PC-9 (cell line): ENCODE data around the gene EEF1B2. TPM values are rescaled to one million over a fixed set of nuclear protein-coding genes. Genes with fewer than 3 reads are reported as not detected.
A peak's percentile ranks its signal among the peaks of the same experiment; 100 is the strongest.
"Not testable (repeated sequence)": the region's sequence is repeated elsewhere in the genome, so short reads cannot be mapped to it uniquely, and the experiment has no call there.

Experiments
- BruUV-seq: library from RNA; stranded (reverse); fragments of 400-500 nt; replicated peaks from 2 replicates; lab custom pipeline; 2021; lab: Mats Ljungman, UMichigan
- CTCF ChIA-PET: fragments of 300-600 bp; sonication (Branson Sonifier 250); formaldehyde crosslinking; loops from one replicate; lab custom pipeline; 2022; ENCODE audit warnings: antibody characterized with exemption; lab: Charles Lee
- POLR2A ChIA-PET: fragments of 300-600 bp; sonication (Branson Sonifier 250); formaldehyde crosslinking; loops from one replicate; lab custom pipeline; 2022; ENCODE audit warnings: antibody characterized with exemption; ENCODE audit not compliant: unreplicated experiment; lab: Charles Lee
- DNase-seq, 2 experiments: peaks; one replicate each; pipeline versions ENCODE4 v3.0.0 to v3.0.0-alpha.2; 2015 to 2022; ENCODE audit warnings: mixed read lengths in 1 of 2
- H2AFZ ChIP-seq: fragments of 200-600 bp; sonication (generic); 2 replicates; pipeline ENCODE4 v1.8.1; 2017; ENCODE audit warnings: antibody characterized with exemption
- H3F3A ChIP-seq: fragments of 200-600 bp; sonication (generic); 2 replicates; pipeline ENCODE4 v1.8.1; 2017; ENCODE audit warnings: antibody characterized with exemption, mild to moderate bottlenecking, low read depth; ENCODE audit not compliant: insufficient read depth
- H3K27ac ChIP-seq: fragments of 200-600 bp; sonication (generic); 2 replicates; pipeline ENCODE4 v1.6.1; 2016; ENCODE audit warnings: mixed run types
- H3K27me3 ChIP-seq: fragments of 200-600 bp; sonication (generic); 2 replicates; pipeline ENCODE4 v1.6.1; 2016; ENCODE audit warnings: low read depth, mixed run types; ENCODE audit not compliant: insufficient read depth
- H3K36me3 ChIP-seq: fragments of 200-600 bp; sonication (generic); 2 replicates; pipeline ENCODE4 v1.6.1; 2016; ENCODE audit warnings: low read depth, mixed run types
- H3K4me1 ChIP-seq: fragments of 200-600 bp; sonication (generic); replicated peaks from 2 replicates; pipeline ENCODE4 v1.6.1; 2016; ENCODE audit warnings: mixed run types; ENCODE audit not compliant: insufficient read depth
- H3K4me2 ChIP-seq: fragments of 200-600 bp; sonication (generic); 2 replicates; pipeline ENCODE4 v1.6.1; 2017; ENCODE audit warnings: mixed run types
- H3K4me3 ChIP-seq: fragments of 200-600 bp; sonication (generic); 2 replicates; pipeline ENCODE4 v1.6.1; 2016; ENCODE audit warnings: mixed run types
- H3K79me2 ChIP-seq: fragments of 200-600 bp; sonication (generic); 2 replicates; pipeline ENCODE4 v1.6.1; 2017; ENCODE audit warnings: low read depth, mixed run types
- H3K9me2 ChIP-seq: fragments of 200-600 bp; sonication (generic); 2 replicates; pipeline ENCODE4 v1.8.1; 2017; ENCODE audit warnings: mild to moderate bottlenecking; ENCODE audit not compliant: insufficient read depth
- H3K9me3 ChIP-seq: fragments of 200-600 bp; sonication (generic); 2 replicates; pipeline ENCODE4 v1.8.1; 2016; ENCODE audit warnings: low read depth; ENCODE audit not compliant: insufficient read depth
- H4K20me1 ChIP-seq: fragments of 200-600 bp; sonication (generic); 2 replicates; pipeline ENCODE4 v1.8.1; 2017; ENCODE audit not compliant: insufficient read depth
- CTCF ChIP-seq: fragments of 200-600 bp; sonication (generic); conservative IDR thresholded peaks from 2 replicates; pipeline ENCODE4 v1.6.1; 2017; ENCODE audit warnings: mixed run types, antibody characterized with exemption, mild to moderate bottlenecking, moderate library complexity
- EZH2 ChIP-seq: fragments of 200-600 bp; sonication (generic); IDR thresholded peaks from 2 replicates; pipeline ENCODE4 v1.8.0; 2017; ENCODE audit warnings: antibody characterized with exemption, low read depth
- intact Hi-C: fragments of 100-400 bp; cut with micrococcal nuclease; formaldehyde crosslinking; loops from one replicate; pipeline ENCODE4 v1.10.0; 2022; ENCODE audit not compliant: unreplicated experiment
- total RNA-seq: library from RNA; stranded (reverse); gene quantifications from 2 replicates; pipeline ENCODE4 v1.2.3, GENCODE V29; 2021

Gene EEF1B2
- total RNA-seq, 1 experiment from 2014 or later = 367 TPM

DNA sequence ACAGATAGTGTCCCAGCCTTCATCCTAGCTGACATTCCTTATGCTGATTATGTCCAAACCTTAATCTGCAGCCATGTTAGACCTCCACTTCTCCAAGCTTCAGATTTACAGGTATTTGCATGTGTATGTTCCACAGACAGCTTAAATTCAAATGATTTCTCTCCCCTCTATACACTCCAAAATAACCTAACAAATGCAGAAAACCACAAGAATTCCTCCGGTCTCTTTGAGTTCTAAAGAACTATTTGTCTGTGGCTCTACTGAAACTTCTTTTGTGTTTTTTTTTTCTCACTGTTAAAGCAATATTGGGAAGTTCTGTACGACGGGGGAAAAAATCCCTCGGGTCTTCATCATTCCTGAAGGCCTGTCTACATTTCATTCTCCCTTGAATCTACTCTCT, 9.1 kb upstream of the EEF1B2 start:
- no TSS peak for BruUV-seq
- Histone ChIP-seq H2AFZ (no peak overlapping the region), H3K4me1 (no peaks in the 10 kb centered on the region), H3K4me3 (no peak overlapping the region), H3K4me2 (no peak overlapping the region), H3K9me2 (no peaks in the 10 kb centered on the region), H3K79me2 (peaks cover 20% of the 10 kb centered on the region), H3K9me3 (no peaks in the 10 kb centered on the region), H3K36me3 (no peaks in the 10 kb centered on the region), H4K20me1 (0 out of 2 replicates have a peak, but pooled peaks cover 4% of the 10 kb centered on the region), H3K27me3 (no peaks in the 10 kb centered on the region), H3K27ac (no peak overlapping the region), H3F3A (no peaks in the 10 kb centered on the region)
- intact Hi-C loops = loop anchor here (10.0 kb wide), 1 partner anchor 614 kb away; the partner anchor contains the start of genes FASTKD2 and MDH1B
- ChIA-PET CTCF (no interaction called here), POLR2A (no interaction called here)
- TF ChIP-seq CTCF (no peak), EZH2 (no peak)
- DNase-seq = no peak

DNA sequence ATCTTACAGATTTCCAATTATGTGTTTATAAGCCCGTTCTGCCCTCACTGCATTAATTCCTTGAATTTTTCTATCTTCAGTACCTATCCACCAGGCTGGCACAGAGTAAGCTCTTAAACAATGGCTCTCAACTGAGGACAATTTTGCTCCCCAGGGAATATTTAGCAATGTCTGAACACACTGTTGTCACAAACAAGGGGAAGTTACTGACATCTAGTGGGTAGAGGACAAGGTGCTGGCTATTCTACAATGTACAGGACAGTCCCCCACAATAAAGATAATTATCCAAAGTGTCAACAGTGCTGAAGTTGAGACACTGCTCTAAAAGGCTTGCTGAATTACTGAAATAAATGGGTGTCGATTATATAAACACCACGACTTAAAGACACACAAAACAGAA, 5.5 kb upstream of the EEF1B2 start:
- Histone ChIP-seq H2AFZ (no peak overlapping the region), H3K4me2 (no peak overlapping the region), H3K27ac (no peak overlapping the region), H3K27me3 (no peaks in the 10 kb centered on the region), H3F3A (no peaks in the 10 kb centered on the region), H3K79me2 (peaks cover 53% of the 10 kb centered on the region), H3K9me2 (no peaks in the 10 kb centered on the region), H3K36me3 (no peaks in the 10 kb centered on the region; the same call in 1 of the 2 replicates), H4K20me1 (0 out of 2 replicates have a peak, but pooled peaks cover 4% of the 10 kb centered on the region), H3K4me3 (no peak overlapping the region), H3K4me1 (peaks cover 7% of the 10 kb centered on the region; the same call in 1 of the 2 replicates), H3K9me3 (no peaks in the 10 kb centered on the region)
- DNase-seq = no peak
- intact Hi-C loops = loop anchor here (10.0 kb wide), 1 partner anchor 611 kb away; the partner anchor contains the start of genes FASTKD2 and MDH1B
- TF ChIP-seq CTCF (0 out of 2 replicates have a peak, but pooled peaks have one; percentile 20), EZH2 (no peak)
- ChIA-PET POLR2A (no interaction called here), CTCF (no interaction called here)
- no TSS peak for BruUV-seq

DNA sequence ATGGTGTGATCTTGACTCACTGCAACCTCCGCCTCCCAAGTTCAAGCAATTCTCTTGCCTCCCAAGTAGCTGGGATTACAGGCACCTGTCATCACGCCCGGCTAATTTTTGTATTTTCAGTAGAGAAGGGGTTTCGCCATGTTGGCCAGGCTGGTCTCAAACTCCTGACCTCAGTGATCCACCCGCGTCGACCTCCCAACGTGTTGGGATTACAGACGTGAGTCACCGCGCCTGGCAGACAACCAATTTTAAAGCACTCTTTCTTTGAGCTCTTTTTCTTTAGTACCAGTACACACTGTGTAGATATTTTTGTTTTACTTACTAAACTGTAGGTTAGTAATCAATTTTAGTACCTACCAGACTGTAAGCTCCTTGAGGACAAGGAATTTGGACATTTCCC, 2.7 kb upstream of the EEF1B2 start:
- BruUV-seq = not testable (repeated sequence)
- H3K4me2 ChIP-seq = peak overlapping the region; percentile 92; the same call in 1 of the 2 replicates

More for the DNA sequence above, 2.7 kb upstream of the EEF1B2 start:
- H3F3A ChIP-seq, H3K9me2 ChIP-seq, H4K20me1 ChIP-seq, DNase-seq, H3K27me3 ChIP-seq, POLR2A ChIA-PET, H2AFZ ChIP-seq, H3K9me3 ChIP-seq, H3K27ac ChIP-seq: not testable (repeated sequence)
- peaks cover 16% of the 10 kb centered on the region for H3K4me1 ChIP-seq
- peak overlapping the region; percentile 94; the same call in 1 of the 2 replicates for H3K4me3 ChIP-seq
- CTCF ChIA-PET = interaction anchor here (0.6 kb wide), 2 partner anchors 9 to 102 kb away, joined by 3 to 7 read pairs; no protein-coding TSS in a partner anchor
- peaks cover 14% of the 10 kb centered on the region for H3K36me3 ChIP-seq
- peaks cover 75% of the 10 kb centered on the region for H3K79me2 ChIP-seq
- intact Hi-C loops = loop anchor here (10.0 kb wide), 1 partner anchor 608 kb away; the partner anchor contains the start of genes FASTKD2 and MDH1B
